K562 (cell line): ENCODE results near the gene CADPS2. TPM values are rescaled to one million over a fixed set of nuclear protein-coding genes. Genes with fewer than 3 reads are reported as not detected.

Experiments
- CHD4 ChIP-seq: fragments of 200-600 bp; sonication (generic); IDR thresholded peaks from 3 replicates; pipeline ENCODE4 v1.6.1; 2012; ENCODE audit warnings: low read depth, mild to moderate bottlenecking, mixed read lengths, low read length, inconsistent platforms; ENCODE audit not compliant: insufficient read depth, insufficient replicate concordance, poor library complexity, severe bottlenecking
- HNRNPL ChIP-seq: fragments of 200-400 bp; formaldehyde crosslinking; IDR thresholded peaks from 2 replicates; pipeline ENCODE4 v1.6.1; 2017; ENCODE audit warnings: low read depth, mild to moderate bottlenecking, low read length
- NCOA4 ChIP-seq: fragments of 450-650 bp; IDR thresholded peaks from 2 replicates; pipeline ENCODE4 v1.6.1; 2018; ENCODE audit warnings: mild to moderate bottlenecking; ENCODE audit not compliant: partially characterized antibody
- ZNF12 ChIP-seq: sonication (generic); formaldehyde crosslinking; IDR thresholded peaks from 2 replicates; pipeline ENCODE4 v1.4.0; 2020; ENCODE audit warnings: mild to moderate bottlenecking, missing genetic modification reagents
- ZNF175 ChIP-seq: fragments of 200-800 bp; sonication (Bioruptor generic); IDR thresholded peaks from 2 replicates; pipeline ENCODE4 v1.6.1; 2016; ENCODE audit warnings: low read depth, mild to moderate bottlenecking, missing genetic modification characterization, missing compliant biosample characterization
- polyA plus RNA-seq, 8 experiments: library from polyadenylated mRNA; depleted of rRNA in 4 of 8; stranded (reverse) in 5 of 8; unstranded in 3 of 8; fragments of >200 nt; fragmentation: Nextera tagmentation in 2 of 8; fragmentation: Illumina TruSeq in 1 of 8; extraction: Ambion mirVana in 2 of 8; extraction: Trizol in 1 of 8; gene quantifications; 2 replicates each; pipeline versions ENCODE4 v1.2.1 to v1.2.3, GENCODE V29; 2011 to 2014; ENCODE audit warnings: inconsistent platforms in 1 of 8, missing spikeins in 1 of 8
- total RNA-seq, 7 experiments: library from RNA; depleted of rRNA in 6 of 7; stranded (reverse); fragments of >200 nt in 6 of 7; fragmentation: Illumina TruSeq in 2 of 7; extraction: Trizol in 2 of 7; gene quantifications; 2 replicates each; pipeline versions ENCODE4 v1.2.1 to v1.2.3, GENCODE V29; 2011 to 2021; ENCODE audit warnings: low replicate concordance in 1 of 7
- TF ChIP-seq, protein P1 (sequence below), 2 experiments: fragments of 450-650 bp; IDR thresholded peaks; 2 replicates each; pipeline ENCODE4 v1.6.1; 2018; ENCODE audit warnings: mild to moderate bottlenecking in 2 of 2, low read depth in 1 of 2; ENCODE audit not compliant: partially characterized antibody in 2 of 2

CADPS2 gene
- total and polyA plus RNA-seq, 9 of the 15 experiments (the other 6 are each of a cell fraction or from before 2014, with no cell fraction given) = 0.03 to 0.14 (median 0.04) TPM; not detected in 1

DNA sequence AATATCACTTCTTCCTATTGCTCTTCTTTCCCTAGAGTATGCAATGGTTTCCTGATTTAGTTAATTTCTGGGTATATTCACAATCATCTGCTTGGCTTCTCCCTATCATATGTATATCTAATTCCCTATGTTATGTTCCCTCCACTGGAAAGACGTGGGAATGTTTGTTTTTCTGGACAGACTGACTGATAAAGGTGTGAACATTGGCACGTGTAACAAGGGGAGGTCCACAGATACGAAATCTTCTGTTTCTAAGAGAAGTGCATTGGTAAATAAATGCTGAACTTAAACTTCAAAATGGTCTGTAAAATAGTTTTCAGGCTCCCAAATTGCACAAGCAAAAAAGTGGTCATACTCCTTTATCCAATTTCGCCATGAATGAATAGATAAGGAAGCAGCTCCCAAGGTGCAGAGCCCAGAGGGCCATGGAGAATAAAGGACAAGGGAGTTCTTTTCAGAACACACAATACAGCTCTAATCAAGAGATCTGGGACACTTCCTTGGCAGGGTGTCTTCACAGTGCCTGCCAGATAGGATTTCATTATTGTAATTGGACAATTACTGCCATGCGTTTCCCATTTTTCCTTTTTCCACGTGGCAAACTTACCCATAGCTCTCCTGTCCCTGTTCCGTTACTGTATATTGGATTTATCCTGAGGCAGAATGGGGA is 329.3 kb downstream of the CADPS2 start (continued):
- TF ChIP-seq, protein P1, sequence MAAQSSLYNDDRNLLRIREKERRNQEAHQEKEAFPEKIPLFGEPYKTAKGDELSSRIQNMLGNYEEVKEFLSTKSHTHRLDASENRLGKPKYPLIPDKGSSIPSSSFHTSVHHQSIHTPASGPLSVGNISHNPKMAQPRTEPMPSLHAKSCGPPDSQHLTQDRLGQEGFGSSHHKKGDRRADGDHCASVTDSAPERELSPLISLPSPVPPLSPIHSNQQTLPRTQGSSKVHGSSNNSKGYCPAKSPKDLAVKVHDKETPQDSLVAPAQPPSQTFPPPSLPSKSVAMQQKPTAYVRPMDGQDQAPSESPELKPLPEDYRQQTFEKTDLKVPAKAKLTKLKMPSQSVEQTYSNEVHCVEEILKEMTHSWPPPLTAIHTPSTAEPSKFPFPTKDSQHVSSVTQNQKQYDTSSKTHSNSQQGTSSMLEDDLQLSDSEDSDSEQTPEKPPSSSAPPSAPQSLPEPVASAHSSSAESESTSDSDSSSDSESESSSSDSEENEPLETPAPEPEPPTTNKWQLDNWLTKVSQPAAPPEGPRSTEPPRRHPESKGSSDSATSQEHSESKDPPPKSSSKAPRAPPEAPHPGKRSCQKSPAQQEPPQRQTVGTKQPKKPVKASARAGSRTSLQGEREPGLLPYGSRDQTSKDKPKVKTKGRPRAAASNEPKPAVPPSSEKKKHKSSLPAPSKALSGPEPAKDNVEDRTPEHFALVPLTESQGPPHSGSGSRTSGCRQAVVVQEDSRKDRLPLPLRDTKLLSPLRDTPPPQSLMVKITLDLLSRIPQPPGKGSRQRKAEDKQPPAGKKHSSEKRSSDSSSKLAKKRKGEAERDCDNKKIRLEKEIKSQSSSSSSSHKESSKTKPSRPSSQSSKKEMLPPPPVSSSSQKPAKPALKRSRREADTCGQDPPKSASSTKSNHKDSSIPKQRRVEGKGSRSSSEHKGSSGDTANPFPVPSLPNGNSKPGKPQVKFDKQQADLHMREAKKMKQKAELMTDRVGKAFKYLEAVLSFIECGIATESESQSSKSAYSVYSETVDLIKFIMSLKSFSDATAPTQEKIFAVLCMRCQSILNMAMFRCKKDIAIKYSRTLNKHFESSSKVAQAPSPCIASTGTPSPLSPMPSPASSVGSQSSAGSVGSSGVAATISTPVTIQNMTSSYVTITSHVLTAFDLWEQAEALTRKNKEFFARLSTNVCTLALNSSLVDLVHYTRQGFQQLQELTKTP (IDR thresholded peaks at IDR 0.05; ENCODE audit: low read depth in 1 of 2, partially characterized antibody in 2 of 2) = no peak
- TF ChIP-seq ZNF12 (CRISPR knock-in tag) (no peak), HNRNPL (no peak), NCOA4 (no peak), ZNF175 (CRISPR knock-in tag) (no peak), CHD4 (no peak)
